Measurements from ENCODE around the gene TNFRSF1B. TPM values are rescaled to one million over a fixed set of nuclear protein-coding genes. Genes with fewer than 3 reads are reported as not detected.

TNFRSF1B gene
- total RNA-seq, 1 experiment from 2014 or later, result not detected

DNA sequence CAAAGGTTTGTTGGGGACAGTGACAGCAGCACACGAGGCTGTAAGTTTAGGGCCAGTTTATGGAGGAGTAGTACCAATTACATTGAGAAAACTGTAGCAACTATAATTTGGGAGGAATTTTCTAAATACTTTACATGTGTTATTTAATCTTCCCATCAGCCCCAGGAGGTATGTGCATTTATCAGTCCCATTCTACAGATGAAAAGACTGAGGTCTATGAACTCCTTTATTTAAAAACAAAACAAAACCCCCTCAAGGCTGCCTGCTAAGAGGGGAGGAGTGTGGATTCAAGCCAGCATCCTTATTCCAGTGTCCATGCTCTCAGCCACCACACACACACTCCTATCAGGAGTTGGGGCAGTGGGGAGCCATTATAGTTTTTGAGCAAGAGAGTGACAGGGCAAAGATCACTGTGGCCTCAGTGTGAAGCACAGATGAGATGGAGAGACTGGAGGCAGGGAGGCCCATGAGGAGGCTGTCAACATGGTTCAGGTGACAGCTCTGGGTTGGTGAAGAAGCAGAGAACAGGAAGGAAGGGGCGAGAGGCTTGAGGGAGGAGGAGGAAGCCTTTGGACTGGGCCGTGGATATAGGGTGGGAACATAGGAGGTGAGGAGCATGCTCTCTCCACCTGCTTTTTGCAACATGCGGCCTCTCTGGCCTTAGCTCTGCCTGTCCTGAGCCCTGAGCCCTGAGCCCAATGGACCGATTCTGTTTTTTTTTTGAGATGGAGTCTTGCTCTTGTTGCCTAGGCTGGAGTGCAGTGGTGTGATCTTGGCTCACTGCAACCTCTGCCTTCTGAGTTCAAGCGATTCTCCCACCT, 9.7 kb downstream of the TNFRSF1B start:
- no peak for DNase-seq (ENCODE audit: low read depth)

- DNase-seq (ENCODE audit: low read depth), result no peak
Measured at GRCh38 chr1:12177156-12177998, 10.6 kb downstream of the TNFRSF1B start.

GRCh38 chr1:12177999-12178441, 11.2 kb downstream of the TNFRSF1B start:
- DNase-seq (ENCODE audit: low read depth), result peak; percentile 81

- DNase-seq (ENCODE audit: low read depth), result no peak
Measured at GRCh38 chr1:12178511-12178910, 11.7 kb downstream of the TNFRSF1B start.

DNA sequence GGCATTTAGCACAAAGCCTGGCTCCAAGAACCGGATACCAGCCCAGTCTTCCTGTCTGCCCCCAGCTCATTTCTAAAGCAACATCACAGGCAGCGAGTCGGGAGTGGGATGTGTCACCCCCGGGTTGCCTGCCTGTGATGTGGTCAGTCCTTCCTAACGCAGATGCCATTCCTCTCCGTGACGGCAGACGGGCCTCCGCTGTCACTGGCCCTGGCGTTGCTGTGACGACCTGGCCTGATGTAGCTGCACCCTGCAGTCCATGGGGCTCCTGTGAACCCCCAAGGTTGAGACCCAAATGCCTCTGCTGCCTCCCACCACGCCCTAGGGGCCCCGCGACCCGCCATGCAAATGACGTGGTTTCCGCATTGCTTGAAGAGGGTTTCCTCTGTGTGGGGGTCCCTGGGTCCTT, 12.3 kb downstream of the TNFRSF1B start:
- DNase-seq (ENCODE audit: low read depth), result peak; percentile 87

GRCh38 chr1:12179676-12180075, 12.9 kb downstream of the TNFRSF1B start:
- DNase-seq (ENCODE audit: low read depth), result no peak

GRCh38 chr1:12180315-12180714, 13.5 kb downstream of the TNFRSF1B start:
- DNase-seq (ENCODE audit: low read depth), result no peak

GRCh38 chr1:12180903-12181302, 14.1 kb downstream of the TNFRSF1B start:
- no peak for DNase-seq (ENCODE audit: low read depth)

DNA sequence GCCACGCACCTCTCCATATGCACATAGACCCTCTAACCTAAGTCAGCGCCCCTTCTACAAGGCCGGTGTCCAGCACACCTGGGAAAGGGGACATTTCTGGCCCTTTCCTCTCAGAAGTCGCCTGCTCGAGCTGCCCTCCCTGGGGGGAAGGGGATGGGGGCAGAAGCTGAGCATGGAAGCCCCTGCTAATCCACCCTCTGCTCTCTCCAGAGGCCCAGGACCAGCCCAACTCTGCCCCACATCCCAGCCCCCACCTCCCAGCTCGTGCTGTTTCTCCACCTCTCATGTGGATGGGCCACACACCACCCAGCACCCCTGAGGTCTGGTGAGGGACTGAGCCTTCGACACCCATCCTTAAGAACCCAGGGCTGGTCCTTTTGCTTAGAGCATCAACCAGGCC, 14.8 kb downstream of the TNFRSF1B start:
- no peak for DNase-seq (ENCODE audit: low read depth)

GRCh38 chr1:12182410-12182984, 15.7 kb downstream of the TNFRSF1B start:
- DNase-seq (ENCODE audit: low read depth), result no peak

DNA sequence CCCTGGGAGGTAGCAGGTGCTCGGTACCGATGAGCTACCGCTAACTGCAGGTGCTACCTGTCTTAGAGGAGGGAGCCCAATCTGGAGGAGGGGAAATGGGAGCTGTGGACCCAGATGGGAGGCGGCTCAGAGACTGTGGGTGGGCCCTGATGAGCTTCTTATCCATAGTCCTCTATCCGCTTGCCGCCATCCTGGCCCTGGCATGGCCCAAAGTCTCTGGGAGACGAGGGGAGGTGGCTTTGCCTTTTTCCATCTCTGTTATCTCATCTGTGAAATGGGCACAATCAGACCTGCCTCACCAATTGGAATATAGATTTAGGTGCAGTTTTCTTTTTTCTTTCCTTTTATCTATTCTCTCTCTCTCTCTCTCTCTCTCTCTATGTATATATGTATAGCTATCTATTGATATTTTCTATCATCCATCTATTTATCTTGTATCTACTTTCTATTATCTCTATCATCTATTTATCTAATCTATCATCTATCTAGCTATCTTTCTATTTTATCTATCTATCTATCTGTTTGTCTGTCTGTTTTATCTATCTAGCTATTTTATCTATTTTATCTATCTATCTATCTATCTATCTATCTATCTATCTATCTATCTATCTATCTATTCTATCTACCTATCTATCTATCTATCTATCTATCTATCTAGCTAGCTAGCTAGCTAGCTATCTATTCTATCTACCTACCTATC, 16.5 kb downstream of the TNFRSF1B start:
- no peak for DNase-seq (ENCODE audit: low read depth)

GRCh38 chr1:12184008-12184681, 17.4 kb downstream of the TNFRSF1B start:
- DNase-seq (ENCODE audit: low read depth), result peak; percentile 14

DNA sequence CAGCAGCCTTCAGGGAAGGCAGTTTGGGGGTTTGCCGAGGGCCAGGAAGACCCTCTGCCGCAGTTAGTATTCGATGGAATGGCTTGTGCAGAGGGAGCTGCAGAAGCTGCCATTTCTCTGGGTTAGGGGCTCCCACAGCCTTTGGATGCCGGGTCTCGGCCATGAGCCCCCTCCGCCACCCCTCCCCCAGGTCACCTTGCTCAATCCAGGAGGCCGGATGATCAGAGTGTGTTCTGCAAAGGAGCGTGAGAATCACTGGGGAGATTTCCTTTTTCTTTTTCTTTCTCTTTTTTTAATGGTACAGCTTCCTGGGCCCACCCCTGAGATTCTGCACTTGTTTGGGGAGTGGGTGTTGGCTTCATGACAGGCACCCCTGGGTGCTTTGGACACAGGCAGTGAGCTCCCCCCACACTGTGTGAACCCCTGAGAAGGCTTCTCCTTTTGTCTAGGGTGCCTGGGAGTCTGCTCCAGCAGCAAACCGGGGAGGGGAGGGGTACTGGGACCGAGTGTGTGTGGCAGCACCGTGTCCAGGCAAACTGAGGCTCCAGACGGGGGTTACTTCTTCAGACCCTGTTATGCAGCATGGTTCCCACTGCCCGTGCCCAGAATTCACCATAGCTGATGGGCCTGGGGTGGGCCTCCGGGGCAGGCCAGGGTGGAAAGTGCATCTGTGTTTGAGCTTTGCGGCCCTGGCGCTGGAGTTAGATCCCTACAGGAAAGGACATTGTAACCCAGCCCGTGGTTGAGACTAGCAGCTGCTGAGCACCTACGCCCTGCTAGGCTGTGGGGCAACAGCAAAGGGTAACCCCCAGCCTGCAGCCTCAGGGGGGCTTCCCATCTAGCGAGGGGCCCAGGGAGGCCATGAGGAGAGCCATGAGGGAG, 18.5 kb downstream of the TNFRSF1B start:
- no peak for DNase-seq (ENCODE audit: low read depth)

GRCh38 chr1:12185918-12186678, 19.3 kb downstream of the TNFRSF1B start:
- no peak for DNase-seq (ENCODE audit: low read depth)

GRCh38 chr1:12186679-12186985, 19.8 kb downstream of the TNFRSF1B start:
- DNase-seq (ENCODE audit: low read depth), result no peak

DNA sequence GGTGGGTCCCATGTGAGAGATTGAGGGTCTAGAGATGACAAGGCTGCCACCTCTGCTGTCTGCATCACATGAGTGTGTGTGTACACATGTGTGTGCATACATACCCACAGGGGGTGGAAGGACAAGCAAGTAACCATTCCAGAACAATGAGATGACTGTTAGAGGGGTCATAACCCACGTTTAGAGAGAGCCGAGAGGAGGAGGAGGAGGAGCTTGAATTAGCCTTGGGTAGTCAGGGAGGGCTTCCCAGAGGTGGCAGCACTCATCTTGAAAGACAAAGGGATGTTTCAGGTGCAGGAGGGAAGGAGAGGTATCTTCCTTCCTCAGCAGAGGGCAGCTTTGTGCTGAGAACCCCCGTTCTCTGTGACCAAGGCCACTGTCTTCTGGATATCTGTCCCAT, 21.3 kb downstream of the TNFRSF1B start:
- no peak for DNase-seq (ENCODE audit: low read depth)

DNA sequence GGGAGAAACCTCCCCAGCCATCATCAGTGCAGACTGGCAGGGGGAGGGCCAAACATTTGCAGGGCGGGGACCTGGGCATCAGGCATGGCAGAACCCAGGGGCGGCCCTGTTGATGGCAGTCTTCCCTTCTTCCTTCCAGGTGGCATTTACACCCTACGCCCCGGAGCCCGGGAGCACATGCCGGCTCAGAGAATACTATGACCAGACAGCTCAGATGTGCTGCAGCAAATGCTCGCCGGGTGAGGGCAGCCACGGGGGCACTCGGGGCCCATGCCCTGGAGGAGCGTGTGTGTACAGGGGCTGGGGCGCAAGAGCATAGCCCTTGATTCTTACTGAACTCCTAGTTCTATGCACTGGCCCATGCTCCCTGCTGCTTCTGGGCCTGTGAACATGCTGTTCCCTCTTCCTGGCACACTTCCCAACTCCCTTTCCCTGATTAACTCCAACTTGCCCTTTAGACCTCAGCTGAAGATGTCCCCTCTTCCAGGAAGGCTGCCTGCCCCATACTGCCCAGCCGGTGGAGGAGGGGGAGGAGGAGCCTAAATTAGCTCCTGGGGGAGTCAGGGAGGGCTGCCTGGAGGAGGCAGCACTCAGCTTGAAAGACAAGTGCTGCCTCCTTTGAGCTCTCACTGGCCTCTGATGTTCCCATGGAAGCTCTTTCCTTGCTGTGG, 22.0 kb downstream of the TNFRSF1B start:
- DNase-seq (ENCODE audit: low read depth), result no peak

GRCh38 chr1:12189328-12189682, 22.5 kb downstream of the TNFRSF1B start:
- no peak for DNase-seq (ENCODE audit: low read depth)

Data from RPMI7951 (cell line).